WTC11 (cell line): Measurements from ENCODE around the gene MEGF6. TPM values are rescaled to one million over a fixed set of nuclear protein-coding genes. Genes with fewer than 3 reads are reported as not detected.

Experiments
- ATAC-seq: fragments of 200-7000 bp; cut with Tn5 transposase; 2 replicates; pipeline ENCODE4 v1.10.0; 2021; ENCODE audit warnings: mild to moderate bottlenecking, moderate library complexity
- CTCF ChIA-PET: fragments of 300-600 bp; sonication (Branson Sonifier 250); formaldehyde crosslinking; loops from one replicate; lab custom pipeline; 2021; ENCODE audit warnings: antibody characterized with exemption; lab: Charles Lee
- POLR2A ChIA-PET: fragments of 350-600 bp; sonication (Branson Sonifier 250); formaldehyde crosslinking; loops from one replicate; lab custom pipeline; 2021; ENCODE audit warnings: antibody characterized with exemption; lab: Charles Lee
- DNase-seq: peaks from one replicate; pipeline ENCODE4 v3.0.0; 2021; ENCODE audit warnings: low spot score
- H3K27ac Mint-ChIP-seq: 2 replicates; pipeline ENCODE4 v1.8.0; 2021; ENCODE audit warnings: mixed read lengths
- H3K27me3 Mint-ChIP-seq: 2 replicates; pipeline ENCODE4 v1.8.0; 2021; ENCODE audit warnings: low read depth, mild to moderate bottlenecking, moderate library complexity, mixed read lengths
- H3K36me3 Mint-ChIP-seq: 2 replicates; pipeline ENCODE4 v1.8.0; 2021; ENCODE audit warnings: mixed read lengths
- H3K4me1 Mint-ChIP-seq: 2 replicates; pipeline ENCODE4 v1.8.0; 2022; ENCODE audit warnings: mixed read lengths
- H3K4me3 Mint-ChIP-seq: 2 replicates; pipeline ENCODE4 v1.8.0; 2021; ENCODE audit warnings: mild to moderate bottlenecking, moderate library complexity, mixed read lengths
- H3K9me3 Mint-ChIP-seq: 2 replicates; pipeline ENCODE4 v1.8.0; 2021; ENCODE audit warnings: mixed read lengths
- ATF1 ChIP-seq: sonication (generic); formaldehyde crosslinking; IDR thresholded peaks from 2 replicates; pipeline ENCODE4 v1.8.1; 2023; ENCODE audit warnings: mild to moderate bottlenecking, moderate library complexity, missing genetic modification reagents
- CDX4 ChIP-seq: fragments of 250-450 bp; sonication (Bioruptor Pico); IDR thresholded peaks from 2 replicates; pipeline ENCODE4 v1.9.0; 2021; ENCODE audit warnings: moderate library complexity, mild to moderate bottlenecking, inconsistent platforms, borderline replicate concordance
- EMX1 ChIP-seq: fragments of 250-450 bp; sonication (Bioruptor Pico); IDR thresholded peaks from 2 replicates; pipeline ENCODE4 v1.8.0; 2021; ENCODE audit warnings: mild to moderate bottlenecking
- ESRRA ChIP-seq: sonication (generic); formaldehyde crosslinking; IDR thresholded peaks from 2 replicates; pipeline ENCODE4 v1.8.1; 2022; ENCODE audit warnings: mild to moderate bottlenecking, missing genetic modification reagents, borderline replicate concordance
- FOXJ3 ChIP-seq: sonication (generic); formaldehyde crosslinking; IDR thresholded peaks from 2 replicates; pipeline ENCODE4 v1.9.0; 2021; ENCODE audit warnings: missing genetic modification reagents, mild to moderate bottlenecking, borderline replicate concordance
- GABPB1 ChIP-seq: sonication (generic); formaldehyde crosslinking; IDR thresholded peaks from 2 replicates; pipeline ENCODE4 v1.8.1; 2023; ENCODE audit warnings: mild to moderate bottlenecking, missing genetic modification reagents
- GRHL2 ChIP-seq: fragments of 250-450 bp; sonication (Bioruptor Pico); IDR thresholded peaks from 2 replicates; pipeline ENCODE4 v1.8.0; 2022; ENCODE audit warnings: mild to moderate bottlenecking, moderate library complexity; ENCODE audit not compliant: insufficient replicate concordance, severe bottlenecking
- GTF2I ChIP-seq: fragments of 250-450 bp; sonication (Bioruptor Pico); conservative IDR thresholded peaks from 2 replicates; pipeline ENCODE4 v1.4.0; 2021; ENCODE audit warnings: mild to moderate bottlenecking
- HMGA2 ChIP-seq: fragments of 250-450 bp; sonication (Bioruptor Pico); IDR thresholded peaks from 2 replicates; pipeline ENCODE4 v1.4.0; 2021; ENCODE audit warnings: mild to moderate bottlenecking, moderate library complexity
- IRF2 ChIP-seq: sonication (generic); formaldehyde crosslinking; IDR thresholded peaks from 2 replicates; pipeline ENCODE4 v1.8.0; 2022; ENCODE audit warnings: low read depth, missing genetic modification reagents, borderline replicate concordance
- PRDM15 ChIP-seq: sonication (generic); formaldehyde crosslinking; IDR thresholded peaks from 2 replicates; pipeline ENCODE4 v1.8.0; 2022; ENCODE audit warnings: missing genetic modification reagents
- RELA ChIP-seq: sonication (generic); formaldehyde crosslinking; IDR thresholded peaks from 2 replicates; pipeline ENCODE4 v1.8.1; 2022; ENCODE audit warnings: missing genetic modification reagents, mild to moderate bottlenecking, borderline replicate concordance
- ZNF121 ChIP-seq: sonication (generic); formaldehyde crosslinking; IDR thresholded peaks from 2 replicates; pipeline ENCODE4 v1.8.0; 2023; ENCODE audit warnings: missing genetic modification reagents
- ZSCAN18 ChIP-seq: fragments of 250-450 bp; sonication (Bioruptor Pico); IDR thresholded peaks from 2 replicates; pipeline ENCODE4 v2.1.2; 2022; ENCODE audit warnings: mild to moderate bottlenecking, moderate library complexity
- total RNA-seq: library from RNA; stranded (reverse); gene quantifications from 3 replicates; pipeline ENCODE4 v1.2.3, GENCODE V29; 2021
- TF ChIP-seq, protein P1 (sequence below): fragments of 250-450 bp; sonication (Bioruptor Pico); IDR thresholded peaks from 2 replicates; pipeline ENCODE4 v1.9.0; 2021; ENCODE audit warnings: mild to moderate bottlenecking, borderline replicate concordance
- TF ChIP-seq, protein P2 (sequence below): sonication (generic); formaldehyde crosslinking; IDR thresholded peaks from 2 replicates; pipeline ENCODE4 v1.8.1; 2022; ENCODE audit warnings: low read depth, mild to moderate bottlenecking, moderate library complexity, missing genetic modification reagents, borderline replicate concordance
- TF ChIP-seq, protein P3 (sequence below): fragments of 250-450 bp; sonication (Bioruptor Pico); IDR thresholded peaks from 2 replicates; pipeline ENCODE4 v1.9.0; 2021; ENCODE audit warnings: mild to moderate bottlenecking
- TF ChIP-seq, protein P4 (sequence below): sonication (generic); formaldehyde crosslinking; IDR thresholded peaks from 2 replicates; pipeline ENCODE4 v1.8.1; 2023; ENCODE audit warnings: mild to moderate bottlenecking, missing genetic modification reagents, moderate library complexity

Gene MEGF6
- total RNA-seq, 1 experiment from 2014 or later = 24.9 TPM

DNA sequence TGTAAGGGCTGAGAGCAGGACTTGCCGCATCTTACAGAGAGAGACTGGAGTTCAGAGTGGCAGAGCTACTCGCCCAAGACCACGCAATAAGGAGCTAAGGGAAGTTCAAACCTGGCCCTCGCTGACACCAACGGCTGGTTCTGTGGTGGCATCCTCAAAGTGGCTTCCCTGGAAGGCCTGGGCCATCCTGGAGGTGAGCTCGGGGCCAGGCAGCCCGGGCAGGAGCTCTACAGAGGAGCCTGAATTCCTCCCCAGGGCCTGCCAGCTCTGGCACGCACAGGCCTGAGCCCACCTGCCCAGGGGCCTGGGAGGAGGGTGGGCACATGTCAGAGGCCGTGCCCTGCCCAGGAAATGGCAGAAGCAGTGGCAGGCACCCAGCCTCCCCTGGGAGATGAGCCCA lies 68.6 kb downstream of the MEGF6 start:
- no peak for TF ChIP-seq GTF2I (CRISPR knock-in tag)
- TF ChIP-seq, protein P1, sequence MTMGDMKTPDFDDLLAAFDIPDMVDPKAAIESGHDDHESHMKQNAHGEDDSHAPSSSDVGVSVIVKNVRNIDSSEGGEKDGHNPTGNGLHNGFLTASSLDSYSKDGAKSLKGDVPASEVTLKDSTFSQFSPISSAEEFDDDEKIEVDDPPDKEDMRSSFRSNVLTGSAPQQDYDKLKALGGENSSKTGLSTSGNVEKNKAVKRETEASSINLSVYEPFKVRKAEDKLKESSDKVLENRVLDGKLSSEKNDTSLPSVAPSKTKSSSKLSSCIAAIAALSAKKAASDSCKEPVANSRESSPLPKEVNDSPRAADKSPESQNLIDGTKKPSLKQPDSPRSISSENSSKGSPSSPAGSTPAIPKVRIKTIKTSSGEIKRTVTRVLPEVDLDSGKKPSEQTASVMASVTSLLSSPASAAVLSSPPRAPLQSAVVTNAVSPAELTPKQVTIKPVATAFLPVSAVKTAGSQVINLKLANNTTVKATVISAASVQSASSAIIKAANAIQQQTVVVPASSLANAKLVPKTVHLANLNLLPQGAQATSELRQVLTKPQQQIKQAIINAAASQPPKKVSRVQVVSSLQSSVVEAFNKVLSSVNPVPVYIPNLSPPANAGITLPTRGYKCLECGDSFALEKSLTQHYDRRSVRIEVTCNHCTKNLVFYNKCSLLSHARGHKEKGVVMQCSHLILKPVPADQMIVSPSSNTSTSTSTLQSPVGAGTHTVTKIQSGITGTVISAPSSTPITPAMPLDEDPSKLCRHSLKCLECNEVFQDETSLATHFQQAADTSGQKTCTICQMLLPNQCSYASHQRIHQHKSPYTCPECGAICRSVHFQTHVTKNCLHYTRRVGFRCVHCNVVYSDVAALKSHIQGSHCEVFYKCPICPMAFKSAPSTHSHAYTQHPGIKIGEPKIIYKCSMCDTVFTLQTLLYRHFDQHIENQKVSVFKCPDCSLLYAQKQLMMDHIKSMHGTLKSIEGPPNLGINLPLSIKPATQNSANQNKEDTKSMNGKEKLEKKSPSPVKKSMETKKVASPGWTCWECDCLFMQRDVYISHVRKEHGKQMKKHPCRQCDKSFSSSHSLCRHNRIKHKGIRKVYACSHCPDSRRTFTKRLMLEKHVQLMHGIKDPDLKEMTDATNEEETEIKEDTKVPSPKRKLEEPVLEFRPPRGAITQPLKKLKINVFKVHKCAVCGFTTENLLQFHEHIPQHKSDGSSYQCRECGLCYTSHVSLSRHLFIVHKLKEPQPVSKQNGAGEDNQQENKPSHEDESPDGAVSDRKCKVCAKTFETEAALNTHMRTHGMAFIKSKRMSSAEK (CRISPR knock-in tag) = no peak
- TF ChIP-seq ESRRA (CRISPR knock-in tag) = no peak
- TF ChIP-seq CDX4 = no peak
- TF ChIP-seq GRHL2 (CRISPR knock-in tag) = no peak
- no peak for TF ChIP-seq EMX1 (CRISPR knock-in tag)
- TF ChIP-seq GABPB1 = no peak
- TF ChIP-seq, protein P2, sequence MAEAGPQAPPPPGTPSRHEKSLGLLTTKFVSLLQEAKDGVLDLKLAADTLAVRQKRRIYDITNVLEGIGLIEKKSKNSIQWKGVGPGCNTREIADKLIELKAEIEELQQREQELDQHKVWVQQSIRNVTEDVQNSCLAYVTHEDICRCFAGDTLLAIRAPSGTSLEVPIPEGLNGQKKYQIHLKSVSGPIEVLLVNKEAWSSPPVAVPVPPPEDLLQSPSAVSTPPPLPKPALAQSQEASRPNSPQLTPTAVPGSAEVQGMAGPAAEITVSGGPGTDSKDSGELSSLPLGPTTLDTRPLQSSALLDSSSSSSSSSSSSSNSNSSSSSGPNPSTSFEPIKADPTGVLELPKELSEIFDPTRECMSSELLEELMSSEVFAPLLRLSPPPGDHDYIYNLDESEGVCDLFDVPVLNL (CRISPR knock-in tag) = no peak
- no peak for TF ChIP-seq RELA (CRISPR knock-in tag)
- Mint-ChIP-seq H3K4me3 (no peak overlapping the region), H3K4me1 (no peaks in the 10 kb centered on the region), H3K9me3 (no peaks in the 10 kb centered on the region), H3K36me3 (no peaks in the 10 kb centered on the region), H3K27me3 (no peaks in the 10 kb centered on the region), H3K27ac (no peak overlapping the region)
- ATAC-seq (no peak), DNase-seq (no peak)
- ChIA-PET POLR2A (no interaction called here), CTCF (interaction anchor here (0.9 to 2.1 kb wide), 7 partner anchors 10 to 90 kb away, joined by 3 to 9 read pairs (median 5); no protein-coding TSS in a partner anchor)

GRCh38 chr1:3541936-3542335 lies 69.4 kb downstream of the MEGF6 start:
- POLR2A ChIA-PET = interaction anchor here (0.5 kb wide), 1 partner anchor 17 kb away, joined by 4 read pairs; no protein-coding TSS in a partner anchor
- TF ChIP-seq, protein P3, sequence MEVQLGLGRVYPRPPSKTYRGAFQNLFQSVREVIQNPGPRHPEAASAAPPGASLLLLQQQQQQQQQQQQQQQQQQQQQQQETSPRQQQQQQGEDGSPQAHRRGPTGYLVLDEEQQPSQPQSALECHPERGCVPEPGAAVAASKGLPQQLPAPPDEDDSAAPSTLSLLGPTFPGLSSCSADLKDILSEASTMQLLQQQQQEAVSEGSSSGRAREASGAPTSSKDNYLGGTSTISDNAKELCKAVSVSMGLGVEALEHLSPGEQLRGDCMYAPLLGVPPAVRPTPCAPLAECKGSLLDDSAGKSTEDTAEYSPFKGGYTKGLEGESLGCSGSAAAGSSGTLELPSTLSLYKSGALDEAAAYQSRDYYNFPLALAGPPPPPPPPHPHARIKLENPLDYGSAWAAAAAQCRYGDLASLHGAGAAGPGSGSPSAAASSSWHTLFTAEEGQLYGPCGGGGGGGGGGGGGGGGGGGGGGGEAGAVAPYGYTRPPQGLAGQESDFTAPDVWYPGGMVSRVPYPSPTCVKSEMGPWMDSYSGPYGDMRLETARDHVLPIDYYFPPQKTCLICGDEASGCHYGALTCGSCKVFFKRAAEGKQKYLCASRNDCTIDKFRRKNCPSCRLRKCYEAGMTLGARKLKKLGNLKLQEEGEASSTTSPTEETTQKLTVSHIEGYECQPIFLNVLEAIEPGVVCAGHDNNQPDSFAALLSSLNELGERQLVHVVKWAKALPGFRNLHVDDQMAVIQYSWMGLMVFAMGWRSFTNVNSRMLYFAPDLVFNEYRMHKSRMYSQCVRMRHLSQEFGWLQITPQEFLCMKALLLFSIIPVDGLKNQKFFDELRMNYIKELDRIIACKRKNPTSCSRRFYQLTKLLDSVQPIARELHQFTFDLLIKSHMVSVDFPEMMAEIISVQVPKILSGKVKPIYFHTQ (CRISPR knock-in tag) = no peak
- TF ChIP-seq ZSCAN18 (CRISPR knock-in tag) (no peak), ZNF121 (CRISPR knock-in tag) (no peak), PRDM15 (no peak), IRF2 (CRISPR knock-in tag) (no peak), ATF1 (CRISPR knock-in tag) (no peak), HMGA2 (CRISPR knock-in tag) (no peak), FOXJ3 (CRISPR knock-in tag) (no peak)
- TF ChIP-seq, protein P4, sequence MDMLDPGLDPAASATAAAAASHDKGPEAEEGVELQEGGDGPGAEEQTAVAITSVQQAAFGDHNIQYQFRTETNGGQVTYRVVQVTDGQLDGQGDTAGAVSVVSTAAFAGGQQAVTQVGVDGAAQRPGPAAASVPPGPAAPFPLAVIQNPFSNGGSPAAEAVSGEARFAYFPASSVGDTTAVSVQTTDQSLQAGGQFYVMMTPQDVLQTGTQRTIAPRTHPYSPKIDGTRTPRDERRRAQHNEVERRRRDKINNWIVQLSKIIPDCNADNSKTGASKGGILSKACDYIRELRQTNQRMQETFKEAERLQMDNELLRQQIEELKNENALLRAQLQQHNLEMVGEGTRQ (CRISPR knock-in tag) = no peak

More at GRCh38 chr1:3541936-3542335, 69.4 kb downstream of the MEGF6 start:
- no peaks in the 10 kb centered on the region for H3K4me1 Mint-ChIP-seq
- no peaks in the 10 kb centered on the region for H3K9me3 Mint-ChIP-seq
- H3K27ac Mint-ChIP-seq = no peak overlapping the region
- DNase-seq (no peak), ATAC-seq (no peak)
- H3K27me3 Mint-ChIP-seq = no peaks in the 10 kb centered on the region
- CTCF ChIA-PET = interaction anchor here (1.7 to 2.0 kb wide), 3 partner anchors 9 to 51 kb away, joined by 4 to 9 read pairs (median 6); no protein-coding TSS in a partner anchor
- no peaks in the 10 kb centered on the region for H3K36me3 Mint-ChIP-seq
- no peak overlapping the region for H3K4me3 Mint-ChIP-seq
